Activated CD4-positive, alpha-beta T cell treated with anti-CD3 and anti-CD28 coated beads for 4 hours (primary cell): ENCODE data around the gene RTKN2.

Source experiments
- DNase-seq, 2 donors: peaks; one replicate each; pipeline ENCODE4 v3.0.0-alpha.2; 2020

The RTKN2 gene

DNA sequence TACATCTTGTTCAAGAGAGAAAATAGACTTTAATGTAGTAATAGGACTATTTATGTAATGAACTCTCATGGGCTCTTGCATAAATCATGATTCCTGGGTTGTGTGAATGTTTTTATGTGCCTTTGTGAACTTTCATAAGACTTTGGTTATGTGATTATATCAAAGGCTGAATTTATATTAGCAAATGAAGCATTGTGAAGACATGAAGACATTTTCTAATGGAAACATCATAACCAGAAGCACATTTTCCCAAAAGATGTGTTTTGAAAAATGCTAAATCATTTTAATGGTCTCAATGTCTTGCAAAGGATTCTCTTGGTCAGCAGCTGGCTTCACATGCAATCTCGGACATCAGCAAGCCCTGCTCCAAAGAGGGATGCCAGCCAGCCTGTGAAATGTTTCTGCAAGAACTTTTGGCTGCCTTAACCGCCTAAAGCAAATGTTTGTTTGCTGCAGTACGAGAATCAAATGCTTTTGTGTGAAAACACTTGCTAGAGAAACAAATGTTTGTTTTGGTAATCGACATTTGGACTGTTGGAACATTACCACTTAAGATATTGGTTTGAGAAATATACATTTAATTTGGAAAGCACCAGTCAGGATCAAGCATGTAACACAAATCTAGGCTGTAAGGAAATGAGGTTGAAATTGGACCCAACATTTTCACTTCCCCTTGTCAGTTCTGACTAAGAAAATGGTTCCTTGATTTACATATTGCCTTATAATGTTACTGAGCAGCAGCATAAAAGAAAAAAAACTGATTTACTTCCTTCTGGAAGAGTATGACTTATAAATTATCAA is 102.1 kb downstream of the RTKN2 start:
- no peak for DNase-seq

DNA sequence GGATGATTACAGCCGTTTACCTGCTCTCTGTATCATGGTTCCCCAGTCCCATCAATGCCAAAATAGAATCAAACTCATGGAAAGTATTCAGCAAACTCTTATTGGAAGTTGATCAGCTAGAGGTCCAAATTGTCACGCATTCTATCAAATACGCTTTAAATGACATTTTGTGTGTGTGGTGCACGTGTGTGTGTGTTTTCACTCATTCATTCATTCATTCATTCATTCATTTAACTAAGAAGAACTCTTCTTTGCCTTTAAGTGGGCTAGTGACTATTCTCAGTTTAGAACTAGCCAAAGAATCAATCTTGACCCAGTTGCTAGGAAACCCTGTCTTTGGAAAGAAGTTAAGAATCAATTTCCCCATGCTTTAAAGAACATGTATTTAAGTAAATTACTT is 102.8 kb downstream of the RTKN2 start:
- no peak for DNase-seq

DNA sequence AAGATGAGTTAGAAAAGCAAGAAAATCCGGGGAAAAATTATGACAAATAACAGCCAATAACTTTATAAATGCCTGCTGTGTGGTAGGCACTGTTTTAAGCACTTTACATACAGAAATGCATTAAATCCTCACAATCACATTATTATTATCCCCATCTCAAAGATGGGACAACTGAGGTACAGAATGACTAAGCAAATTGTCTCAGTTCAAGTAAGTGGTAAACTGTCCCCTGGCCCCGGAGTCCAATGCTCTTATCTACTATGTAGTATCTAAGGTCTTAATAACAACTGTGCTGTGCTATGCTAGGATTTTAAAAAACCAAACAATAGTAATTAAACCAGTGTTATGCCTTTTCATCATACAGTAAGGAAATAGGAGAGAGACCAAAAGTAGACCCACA is 105.6 kb downstream of the RTKN2 start:
- no peak for DNase-seq

DNA sequence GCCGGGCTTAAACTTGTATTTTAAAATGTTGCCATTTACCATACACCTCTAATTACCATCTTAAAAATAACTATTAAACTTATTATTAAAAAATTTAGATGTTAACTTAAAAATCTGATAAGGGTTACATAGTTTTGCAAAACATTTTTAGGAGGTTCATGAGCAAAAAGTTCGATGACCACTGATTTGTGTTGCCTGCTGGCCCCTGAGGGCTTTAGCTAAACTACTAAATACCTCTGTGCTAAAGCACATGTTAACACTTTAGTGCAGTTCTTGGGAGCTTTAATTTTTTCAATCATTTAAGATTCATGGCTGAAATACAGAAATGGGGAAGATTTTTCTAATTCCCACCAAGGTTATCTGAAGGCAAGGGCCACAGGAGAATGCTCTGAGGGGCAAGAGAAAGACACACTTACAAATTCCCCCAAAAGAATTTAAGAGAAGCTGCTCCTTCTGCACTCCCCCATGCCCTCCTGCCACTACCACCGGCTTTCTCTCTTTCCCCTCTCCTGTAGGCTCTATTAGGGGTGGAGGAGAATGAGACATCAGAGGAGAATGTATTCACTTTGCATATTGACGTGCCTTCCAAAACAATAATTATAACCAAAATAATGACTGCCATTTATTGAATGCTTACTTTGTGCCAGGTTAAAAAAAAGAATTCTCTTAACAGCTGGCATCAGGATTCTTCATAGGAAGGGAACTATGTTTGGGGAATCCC is 106.2 kb downstream of the RTKN2 start:
- no peak for DNase-seq

DNA sequence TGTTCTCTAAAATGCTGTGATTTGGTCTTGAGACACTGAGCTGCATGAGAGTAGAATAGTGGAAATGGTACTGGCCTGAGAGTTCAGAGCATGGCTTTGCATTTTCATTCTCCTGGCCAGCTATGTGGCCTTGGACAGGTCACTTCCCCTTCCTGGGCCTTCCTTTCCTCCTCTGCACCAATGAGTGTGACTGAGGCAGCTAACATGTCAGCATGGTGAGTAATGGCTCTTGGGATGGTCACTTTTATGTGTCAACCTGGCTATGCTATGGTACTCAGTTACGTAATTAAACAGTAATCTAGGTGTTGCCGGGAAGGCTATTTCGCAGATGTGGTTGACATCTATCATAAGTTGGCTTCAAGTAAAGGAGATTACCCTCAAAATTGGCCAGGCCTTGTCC is 109.3 kb downstream of the RTKN2 start:
- DNase-seq = no peak

DNA sequence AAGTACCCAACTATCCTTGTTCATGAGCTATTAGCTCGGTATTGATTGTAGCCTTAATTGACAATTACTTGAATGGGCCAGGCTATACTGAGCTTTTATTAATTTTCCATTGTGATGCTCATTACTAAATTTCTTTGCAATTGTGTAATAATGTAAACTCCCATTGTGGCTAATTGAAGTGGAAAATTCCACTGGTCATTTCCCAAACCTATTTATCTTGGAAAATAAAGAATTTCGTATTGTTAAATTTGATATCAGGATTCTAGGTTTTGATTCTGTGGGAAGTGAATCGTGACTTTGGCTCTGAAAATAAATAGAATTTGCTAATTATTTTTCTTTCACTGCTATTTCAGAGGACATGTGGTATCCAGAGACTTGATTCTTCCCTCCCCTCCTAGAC is 111.0 kb downstream of the RTKN2 start:
- DNase-seq = no peak

DNA sequence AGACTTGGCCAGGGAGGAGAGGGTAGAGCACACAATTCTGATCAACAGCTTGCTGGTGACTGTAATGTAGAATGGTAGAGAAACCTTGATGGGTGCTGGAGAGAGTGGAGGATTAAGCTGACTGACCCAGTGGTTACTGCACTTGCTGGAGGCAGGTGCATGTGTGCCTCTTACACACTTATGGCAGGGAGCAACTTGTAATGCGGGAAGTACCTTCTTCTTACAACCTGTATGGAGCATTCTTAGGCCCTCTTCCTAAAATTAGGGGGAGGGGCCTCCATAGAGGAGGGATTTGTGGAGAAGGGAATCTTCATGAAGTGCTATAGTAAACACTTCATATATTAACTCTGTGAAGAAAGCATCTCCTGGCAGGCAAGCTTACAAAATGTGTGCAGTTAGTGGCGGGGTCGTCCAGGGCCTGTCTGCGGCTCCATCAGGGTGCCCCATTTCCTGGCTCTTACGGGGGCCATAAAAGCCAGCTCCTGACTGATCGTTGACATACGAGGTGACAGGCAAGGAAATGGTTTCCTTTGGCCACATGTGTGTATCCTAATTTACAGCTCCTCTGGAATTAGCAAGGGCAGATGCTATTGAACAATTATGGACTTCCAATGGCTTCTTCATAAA is 113.5 kb downstream of the RTKN2 start:
- DNase-seq = no peak

- no peak for DNase-seq
Measured at GRCh38 chr10:62154231-62154630, 114.4 kb downstream of the RTKN2 start.

- DNase-seq = no peak
Measured at GRCh38 chr10:62153191-62153590, 115.5 kb downstream of the RTKN2 start.

DNA sequence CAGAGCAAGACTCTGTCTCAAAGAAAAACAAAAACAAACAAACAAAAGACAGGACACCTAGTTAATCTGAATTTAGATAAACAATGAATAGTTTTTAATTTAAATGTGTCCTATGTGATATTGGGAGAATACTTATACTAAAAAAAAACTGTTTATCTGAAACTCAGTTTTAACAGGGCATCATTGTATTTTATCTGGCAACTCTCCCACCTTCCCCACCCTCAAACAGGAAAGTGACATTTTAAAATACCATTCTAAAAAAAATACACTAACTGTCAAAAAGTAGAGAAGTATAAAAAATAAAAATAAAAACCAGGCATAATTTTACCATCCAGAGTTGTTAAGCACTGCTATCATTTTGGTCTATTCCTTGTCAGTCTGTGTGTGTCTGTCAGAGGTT is 119.0 kb downstream of the RTKN2 start:
- DNase-seq = no peak

- no peak for DNase-seq
Measured at GRCh38 chr10:62148155-62148554, 120.5 kb downstream of the RTKN2 start.

DNA sequence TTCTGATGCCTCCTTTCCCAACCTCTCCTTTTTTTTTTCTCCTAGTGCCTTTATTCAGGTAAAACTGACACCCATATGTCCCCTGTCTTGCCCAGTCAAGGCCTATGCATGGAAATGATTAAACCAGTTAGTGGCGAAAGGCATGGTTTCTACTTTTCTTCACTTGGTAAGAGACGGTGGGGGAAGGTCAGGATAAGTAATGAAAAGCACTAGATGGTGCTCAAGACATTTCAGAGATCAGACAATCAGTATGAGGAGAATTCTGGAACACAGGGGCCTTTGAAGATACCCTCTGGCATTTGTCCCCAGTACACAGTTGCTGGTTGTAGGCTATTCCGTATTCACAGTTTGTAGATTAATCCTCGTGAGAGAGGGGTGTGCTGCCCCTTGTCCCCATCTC is 121.2 kb downstream of the RTKN2 start:
- no peak for DNase-seq

DNA sequence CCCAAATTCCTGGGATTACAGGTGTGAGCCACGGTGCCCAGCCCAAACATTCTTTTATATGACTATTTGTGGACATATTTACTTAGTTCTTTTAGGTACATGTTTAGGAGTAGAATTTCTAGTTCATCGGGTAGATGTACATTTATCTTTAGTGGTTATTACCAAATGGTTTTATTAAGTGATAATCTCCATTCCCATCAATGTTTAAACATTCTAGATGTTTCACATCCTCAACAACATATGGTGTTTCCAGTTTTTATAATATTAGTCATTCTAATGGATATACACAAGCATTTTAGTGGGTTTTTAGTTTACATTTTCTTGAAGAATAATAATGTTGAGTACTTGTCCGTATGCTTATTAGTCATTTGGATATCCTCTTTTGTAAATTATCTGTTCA is 131.7 kb downstream of the RTKN2 start:
- DNase-seq = no peak

DNA sequence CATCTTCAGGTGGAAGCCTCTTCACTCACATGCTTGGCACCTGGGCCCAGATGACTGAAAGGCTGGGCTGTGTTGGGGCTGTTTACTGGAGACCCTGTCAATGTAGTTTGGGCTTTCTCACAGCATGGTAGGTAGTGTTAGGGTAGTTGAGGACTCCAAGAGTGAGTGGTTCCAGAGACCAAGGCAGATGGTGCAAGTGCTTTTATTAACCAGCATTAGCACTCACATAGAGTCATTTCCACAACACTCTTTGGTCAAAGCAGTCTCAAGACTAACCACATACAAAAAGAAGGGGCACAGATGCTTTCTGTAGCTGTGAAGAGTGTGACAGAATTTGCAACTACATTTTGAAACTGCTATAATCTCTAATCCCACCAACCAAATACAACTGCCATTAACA is 135.0 kb downstream of the RTKN2 start:
- DNase-seq = no peak
